ENCODE results near the gene PRDM16. TPM values are rescaled to one million over a fixed set of nuclear protein-coding genes. Genes with fewer than 3 reads are reported as not detected.
"Not testable (repeated sequence)": the region's sequence is repeated elsewhere in the genome, so short reads cannot be mapped to it uniquely, and the experiment has no call there.

The PRDM16 gene
- total RNA-seq, 1 experiment from 2014 or later: 0.09 TPM

DNA sequence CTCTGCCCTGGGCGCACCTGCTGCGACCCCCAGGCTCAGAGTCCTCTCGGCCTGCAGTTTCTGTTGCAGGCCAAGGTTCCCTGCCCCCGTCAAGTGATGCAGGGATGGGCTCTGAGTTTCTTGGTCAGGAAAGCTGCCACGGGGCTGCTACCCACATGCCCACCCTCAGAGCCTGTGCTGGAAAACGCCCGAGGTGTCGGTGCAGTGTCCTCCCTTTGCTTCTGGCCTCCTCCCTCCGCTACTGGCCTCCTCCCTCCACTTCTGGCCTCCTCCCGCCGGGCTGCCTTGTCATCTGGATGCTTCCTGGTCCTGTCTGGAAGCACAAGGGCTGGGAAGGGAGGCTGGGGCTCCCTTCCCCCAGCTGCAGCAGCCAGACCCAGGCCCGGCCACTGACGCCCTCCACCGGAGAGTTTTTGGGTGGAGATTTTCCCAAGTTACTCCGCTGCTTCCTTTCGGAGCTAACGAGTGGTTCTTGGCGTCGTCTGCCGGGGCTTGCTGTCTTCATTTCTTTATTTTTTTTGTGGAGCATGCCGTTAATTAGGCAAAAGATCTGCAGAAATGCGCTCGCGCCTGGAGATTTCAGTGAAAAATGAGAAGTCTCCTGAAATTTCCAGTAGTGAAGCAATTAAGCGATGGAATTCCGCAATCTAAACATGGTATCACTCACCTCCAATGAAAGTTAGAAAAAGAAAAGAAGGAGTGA lies 17.4 kb downstream of the PRDM16 start:
- CTCF ChIA-PET: no interaction called here
- H3K36me3 Mint-ChIP-seq (ENCODE audit: insufficient read depth, unreplicated experiment): peaks cover 5% of the 10 kb centered on the region
- H3K27me3 Mint-ChIP-seq (ENCODE audit: unreplicated experiment): peaks cover 12% of the 10 kb centered on the region
- DNase-seq: no peak
- no peaks in the 10 kb centered on the region for H3K9me3 Mint-ChIP-seq (ENCODE audit: low read depth, unreplicated experiment)
- H3K4me1 Mint-ChIP-seq (ENCODE audit: low read depth, unreplicated experiment): no peaks in the 10 kb centered on the region
- intact Hi-C loops (cut with micrococcal nuclease; ENCODE audit: unreplicated experiment): no loop called here
- H3K4me3 Mint-ChIP-seq (ENCODE audit: low read depth, unreplicated experiment): no peak overlapping the region
- no peak overlapping the region for H3K27ac Mint-ChIP-seq (ENCODE audit: unreplicated experiment)
- no TSS peak for BruUV-seq (replicated peaks)
- TF ChIP-seq, protein P1, sequence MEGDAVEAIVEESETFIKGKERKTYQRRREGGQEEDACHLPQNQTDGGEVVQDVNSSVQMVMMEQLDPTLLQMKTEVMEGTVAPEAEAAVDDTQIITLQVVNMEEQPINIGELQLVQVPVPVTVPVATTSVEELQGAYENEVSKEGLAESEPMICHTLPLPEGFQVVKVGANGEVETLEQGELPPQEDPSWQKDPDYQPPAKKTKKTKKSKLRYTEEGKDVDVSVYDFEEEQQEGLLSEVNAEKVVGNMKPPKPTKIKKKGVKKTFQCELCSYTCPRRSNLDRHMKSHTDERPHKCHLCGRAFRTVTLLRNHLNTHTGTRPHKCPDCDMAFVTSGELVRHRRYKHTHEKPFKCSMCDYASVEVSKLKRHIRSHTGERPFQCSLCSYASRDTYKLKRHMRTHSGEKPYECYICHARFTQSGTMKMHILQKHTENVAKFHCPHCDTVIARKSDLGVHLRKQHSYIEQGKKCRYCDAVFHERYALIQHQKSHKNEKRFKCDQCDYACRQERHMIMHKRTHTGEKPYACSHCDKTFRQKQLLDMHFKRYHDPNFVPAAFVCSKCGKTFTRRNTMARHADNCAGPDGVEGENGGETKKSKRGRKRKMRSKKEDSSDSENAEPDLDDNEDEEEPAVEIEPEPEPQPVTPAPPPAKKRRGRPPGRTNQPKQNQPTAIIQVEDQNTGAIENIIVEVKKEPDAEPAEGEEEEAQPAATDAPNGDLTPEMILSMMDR (IDR thresholded peaks at IDR 0.05; ENCODE audit: unreplicated experiment): no peak

DNA sequence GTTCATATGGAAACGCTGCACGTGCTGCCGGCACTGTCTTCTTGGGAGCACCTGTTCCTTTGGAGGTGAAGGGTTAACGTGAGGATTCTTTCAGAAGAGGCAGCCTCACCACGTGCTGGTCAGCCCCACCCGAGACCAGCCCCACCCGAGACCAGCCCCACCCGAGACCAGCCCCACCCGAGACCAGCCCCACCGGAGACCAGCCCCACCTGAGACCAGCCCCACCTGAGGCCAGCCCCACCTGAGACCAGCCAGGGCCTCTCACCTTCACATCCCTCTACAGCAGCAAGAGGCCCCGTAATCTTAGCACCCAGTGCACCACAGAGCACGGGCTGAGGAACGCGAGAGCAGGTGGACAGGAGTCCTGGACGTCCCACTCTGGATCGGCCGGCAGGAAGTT lies 18.0 kb downstream of the PRDM16 start:
- Mint-ChIP-seq H3K27ac (ENCODE audit: unreplicated experiment) (no peak overlapping the region), H3K27me3 (ENCODE audit: unreplicated experiment) (peaks cover 12% of the 10 kb centered on the region), H3K4me1 (ENCODE audit: low read depth, unreplicated experiment) (no peaks in the 10 kb centered on the region), H3K9me3 (ENCODE audit: low read depth, unreplicated experiment) (no peaks in the 10 kb centered on the region), H3K36me3 (ENCODE audit: insufficient read depth, unreplicated experiment) (peaks cover 2% of the 10 kb centered on the region), H3K4me3 (ENCODE audit: low read depth, unreplicated experiment) (no peak overlapping the region)
- TF ChIP-seq, protein P1 (IDR thresholded peaks at IDR 0.05; ENCODE audit: unreplicated experiment): no peak
- intact Hi-C loops (cut with micrococcal nuclease; ENCODE audit: unreplicated experiment): no loop called here
- BruUV-seq (replicated peaks): no TSS peak
- CTCF ChIA-PET: no interaction called here
- DNase-seq: no peak

DNA sequence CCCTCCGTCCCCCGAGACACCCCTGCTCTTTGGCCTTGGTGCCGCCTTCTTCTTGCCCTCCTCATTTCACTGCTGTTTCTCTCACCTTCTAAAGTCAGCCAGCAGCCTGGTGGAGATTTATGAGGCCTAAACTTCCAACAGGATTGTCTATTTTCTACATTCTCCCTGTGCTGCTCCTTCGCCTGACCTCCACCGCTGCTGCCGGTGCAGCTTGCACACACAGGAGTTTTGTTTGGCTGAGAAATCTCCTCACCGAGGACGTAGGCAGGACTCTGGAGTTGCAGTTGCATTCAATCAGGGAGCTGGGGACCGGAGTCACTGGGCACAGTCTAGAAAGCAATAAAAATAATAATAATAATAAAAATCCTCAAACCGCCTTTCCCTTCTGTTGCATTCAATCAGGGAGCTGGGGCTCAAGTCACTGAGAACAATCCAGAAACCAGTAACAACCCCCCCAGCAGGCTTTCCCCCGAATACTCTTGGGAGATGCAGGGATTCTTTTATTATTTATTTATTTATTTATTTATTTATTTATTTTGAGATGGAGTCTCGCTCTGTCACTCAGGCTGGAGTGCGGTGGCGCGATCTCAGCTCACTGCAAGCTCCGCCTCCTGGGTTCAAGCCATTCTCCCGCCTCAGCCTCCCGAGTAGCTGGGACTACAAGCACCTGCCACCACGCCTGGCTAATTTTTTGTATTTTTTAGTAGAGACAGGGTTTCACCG lies 19.1 kb downstream of the PRDM16 start:
- H3K9me3 Mint-ChIP-seq (ENCODE audit: low read depth, unreplicated experiment); H3K4me3 Mint-ChIP-seq (ENCODE audit: low read depth, unreplicated experiment); H3K27ac Mint-ChIP-seq (ENCODE audit: unreplicated experiment); DNase-seq; H3K4me1 Mint-ChIP-seq (ENCODE audit: low read depth, unreplicated experiment); intact Hi-C loops (cut with micrococcal nuclease; ENCODE audit: unreplicated experiment); CTCF ChIA-PET; BruUV-seq (replicated peaks); H3K36me3 Mint-ChIP-seq (ENCODE audit: insufficient read depth, unreplicated experiment): not testable (repeated sequence)
- peaks cover 12% of the 10 kb centered on the region for H3K27me3 Mint-ChIP-seq (ENCODE audit: unreplicated experiment)

DNA sequence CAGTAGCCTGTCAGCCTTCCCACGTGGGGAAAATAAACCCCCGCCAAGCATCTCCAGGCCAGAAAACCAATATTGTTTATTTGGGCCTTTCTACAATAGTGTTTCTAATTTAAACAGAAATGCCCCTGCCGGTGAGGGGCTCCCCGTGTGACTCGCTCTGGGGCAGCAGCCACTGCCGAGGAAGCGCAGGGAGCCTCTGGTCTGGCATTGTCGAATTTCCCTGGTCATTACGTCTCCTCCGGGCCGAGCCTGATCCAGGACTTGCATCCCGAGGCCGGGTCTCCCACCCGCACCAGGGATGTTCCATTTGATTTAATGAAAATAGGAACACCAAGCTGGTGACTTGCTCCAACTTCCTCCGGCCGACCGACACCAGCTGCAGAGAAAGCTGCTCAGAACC lies 20.5 kb downstream of the PRDM16 start:
- intact Hi-C loops (cut with micrococcal nuclease; ENCODE audit: unreplicated experiment): no loop called here
- Mint-ChIP-seq H3K36me3 (ENCODE audit: insufficient read depth, unreplicated experiment) (no peaks in the 10 kb centered on the region), H3K27ac (ENCODE audit: unreplicated experiment) (no peak overlapping the region), H3K27me3 (ENCODE audit: unreplicated experiment) (no peaks in the 10 kb centered on the region), H3K4me1 (ENCODE audit: low read depth, unreplicated experiment) (no peaks in the 10 kb centered on the region), H3K4me3 (ENCODE audit: low read depth, unreplicated experiment) (no peak overlapping the region), H3K9me3 (ENCODE audit: low read depth, unreplicated experiment) (no peaks in the 10 kb centered on the region)
- DNase-seq: no peak
- TF ChIP-seq, protein P1 (IDR thresholded peaks at IDR 0.05; ENCODE audit: unreplicated experiment): no peak
- no TSS peak for BruUV-seq (replicated peaks)
- CTCF ChIA-PET: no interaction called here

DNA sequence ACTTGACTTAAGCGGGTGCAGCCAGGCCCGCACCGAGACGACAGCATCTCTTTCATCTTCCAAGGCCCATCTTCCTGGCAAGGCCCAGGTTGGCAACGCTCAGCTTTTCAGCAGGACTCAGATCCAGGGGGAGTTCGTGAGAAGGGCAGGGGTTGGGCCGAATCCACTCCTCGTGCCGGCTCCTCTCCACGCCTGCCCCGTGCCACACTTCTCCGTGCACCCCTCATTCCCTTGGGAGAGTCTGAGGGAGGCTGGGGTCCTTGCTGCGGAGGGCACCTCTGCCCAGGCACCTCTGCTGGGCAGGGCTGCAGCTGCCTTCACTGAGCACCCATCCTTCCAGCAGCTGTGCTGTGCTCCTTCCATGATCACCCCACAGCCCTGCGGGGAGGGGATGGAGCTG lies 22.3 kb downstream of the PRDM16 start:
- Mint-ChIP-seq H3K27ac (ENCODE audit: unreplicated experiment) (no peak overlapping the region), H3K4me1 (ENCODE audit: low read depth, unreplicated experiment) (no peaks in the 10 kb centered on the region), H3K9me3 (ENCODE audit: low read depth, unreplicated experiment) (no peaks in the 10 kb centered on the region), H3K36me3 (ENCODE audit: insufficient read depth, unreplicated experiment) (no peaks in the 10 kb centered on the region), H3K4me3 (ENCODE audit: low read depth, unreplicated experiment) (no peak overlapping the region), H3K27me3 (ENCODE audit: unreplicated experiment) (peaks cover 9% of the 10 kb centered on the region)
- TF ChIP-seq, protein P1 (IDR thresholded peaks at IDR 0.05; ENCODE audit: unreplicated experiment): no peak
- no TSS peak for BruUV-seq (replicated peaks)
- intact Hi-C loops (cut with micrococcal nuclease; ENCODE audit: unreplicated experiment): no loop called here
- CTCF ChIA-PET: no interaction called here
- no peak for DNase-seq
